Measurements from ENCODE around the gene FANCC. TPM values are rescaled to one million over a fixed set of nuclear protein-coding genes. Genes with fewer than 3 reads are reported as not detected.
A peak's percentile ranks its signal among the peaks of the same experiment; 100 is the strongest.

The FANCC gene
- total and polyA plus RNA-seq, 2 of the 13 experiments (the other 11 are each of a cell fraction or from before 2014, with no cell fraction given), result 7.4 to 8.6 TPM

GRCh38 chr9:95083086-95083768 is 234.3 kb downstream of the FANCC start (continued):
- TF ChIP-seq ZBTB46 (CRISPR knock-in tag; IDR thresholded peaks at IDR 0.05; ENCODE audit: borderline replicate concordance) (no peak), AGO2 (optimal IDR thresholded peaks at IDR 0.05; ENCODE audit: low read depth, low read length) (peak; percentile 85), ZNF709 (CRISPR knock-in tag; IDR thresholded peaks at IDR 0.05) (no peak), REXO4 (CRISPR knock-in tag; IDR thresholded peaks at IDR 0.05; ENCODE audit: borderline replicate concordance) (no peak), ARID2 (CRISPR knock-in tag; IDR thresholded peaks at IDR 0.05; ENCODE audit: borderline replicate concordance) (no peak), HNRNPL (IDR thresholded peaks at IDR 0.05; ENCODE audit: low read depth, low read length) (peak; percentile 84), TAF15 (IDR thresholded peaks at IDR 0.05; ENCODE audit: low read depth, low read length, poor library complexity, severe bottlenecking) (no peak), ZNF598 (CRISPR knock-in tag; IDR thresholded peaks at IDR 0.05; ENCODE audit: borderline replicate concordance) (no peak), NFKBIZ (CRISPR knock-in tag; IDR thresholded peaks at IDR 0.05) (no peak), SYNCRIP (IDR thresholded peaks at IDR 0.05; ENCODE audit: insufficient read depth, low read depth, low read length) (no peak), ZNF703 (CRISPR knock-in tag; IDR thresholded peaks at IDR 0.05; ENCODE audit: borderline replicate concordance) (no peak), PBX3 (CRISPR knock-in tag; IDR thresholded peaks at IDR 0.05; ENCODE audit: borderline replicate concordance) (no peak), ZNF207 (IDR thresholded peaks at IDR 0.05; ENCODE audit: borderline replicate concordance) (no peak)
- TF ChIP-seq, protein P1, sequence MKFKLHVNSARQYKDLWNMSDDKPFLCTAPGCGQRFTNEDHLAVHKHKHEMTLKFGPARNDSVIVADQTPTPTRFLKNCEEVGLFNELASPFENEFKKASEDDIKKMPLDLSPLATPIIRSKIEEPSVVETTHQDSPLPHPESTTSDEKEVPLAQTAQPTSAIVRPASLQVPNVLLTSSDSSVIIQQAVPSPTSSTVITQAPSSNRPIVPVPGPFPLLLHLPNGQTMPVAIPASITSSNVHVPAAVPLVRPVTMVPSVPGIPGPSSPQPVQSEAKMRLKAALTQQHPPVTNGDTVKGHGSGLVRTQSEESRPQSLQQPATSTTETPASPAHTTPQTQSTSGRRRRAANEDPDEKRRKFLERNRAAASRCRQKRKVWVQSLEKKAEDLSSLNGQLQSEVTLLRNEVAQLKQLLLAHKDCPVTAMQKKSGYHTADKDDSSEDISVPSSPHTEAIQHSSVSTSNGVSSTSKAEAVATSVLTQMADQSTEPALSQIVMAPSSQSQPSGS (CRISPR knock-in tag; IDR thresholded peaks at IDR 0.05), result no peak
- TF ChIP-seq, protein P2, sequence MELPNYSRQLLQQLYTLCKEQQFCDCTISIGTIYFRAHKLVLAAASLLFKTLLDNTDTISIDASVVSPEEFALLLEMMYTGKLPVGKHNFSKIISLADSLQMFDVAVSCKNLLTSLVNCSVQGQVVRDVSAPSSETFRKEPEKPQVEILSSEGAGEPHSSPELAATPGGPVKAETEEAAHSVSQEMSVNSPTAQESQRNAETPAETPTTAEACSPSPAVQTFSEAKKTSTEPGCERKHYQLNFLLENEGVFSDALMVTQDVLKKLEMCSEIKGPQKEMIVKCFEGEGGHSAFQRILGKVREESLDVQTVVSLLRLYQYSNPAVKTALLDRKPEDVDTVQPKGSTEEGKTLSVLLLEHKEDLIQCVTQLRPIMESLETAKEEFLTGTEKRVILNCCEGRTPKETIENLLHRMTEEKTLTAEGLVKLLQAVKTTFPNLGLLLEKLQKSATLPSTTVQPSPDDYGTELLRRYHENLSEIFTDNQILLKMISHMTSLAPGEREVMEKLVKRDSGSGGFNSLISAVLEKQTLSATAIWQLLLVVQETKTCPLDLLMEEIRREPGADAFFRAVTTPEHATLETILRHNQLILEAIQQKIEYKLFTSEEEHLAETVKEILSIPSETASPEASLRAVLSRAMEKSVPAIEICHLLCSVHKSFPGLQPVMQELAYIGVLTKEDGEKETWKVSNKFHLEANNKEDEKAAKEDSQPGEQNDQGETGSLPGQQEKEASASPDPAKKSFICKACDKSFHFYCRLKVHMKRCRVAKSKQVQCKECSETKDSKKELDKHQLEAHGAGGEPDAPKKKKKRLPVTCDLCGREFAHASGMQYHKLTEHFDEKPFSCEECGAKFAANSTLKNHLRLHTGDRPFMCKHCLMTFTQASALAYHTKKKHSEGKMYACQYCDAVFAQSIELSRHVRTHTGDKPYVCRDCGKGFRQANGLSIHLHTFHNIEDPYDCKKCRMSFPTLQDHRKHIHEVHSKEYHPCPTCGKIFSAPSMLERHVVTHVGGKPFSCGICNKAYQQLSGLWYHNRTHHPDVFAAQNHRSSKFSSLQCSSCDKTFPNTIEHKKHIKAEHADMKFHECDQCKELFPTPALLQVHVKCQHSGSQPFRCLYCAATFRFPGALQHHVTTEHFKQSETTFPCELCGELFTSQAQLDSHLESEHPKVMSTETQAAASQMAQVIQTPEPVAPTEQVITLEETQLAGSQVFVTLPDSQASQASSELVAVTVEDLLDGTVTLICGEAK (IDR thresholded peaks at IDR 0.05), result no peak
- TF ChIP-seq, protein P2 (CRISPR knock-in tag; IDR thresholded peaks at IDR 0.05), result no peak
